GM12891 (cell line): Measurements from ENCODE around the gene BICDL1.

Source experiments
- POLR2A ChIP-seq: IDR thresholded peaks from 2 replicates; pipeline ENCODE4 v1.6.1; 2011; ENCODE audit warnings: low read depth, low read length, control low read depth
- POLR2AphosphoS5 ChIP-seq: IDR thresholded peaks from 2 replicates; pipeline ENCODE4 v1.6.1; 2011; ENCODE audit warnings: low read depth, low read length, control low read depth
- POU2F2 ChIP-seq: IDR thresholded peaks from 2 replicates; pipeline ENCODE4 v1.6.1; 2011; ENCODE audit warnings: low read depth, mild to moderate bottlenecking, control low read depth, low read length, moderate library complexity
- TAF1 ChIP-seq: IDR thresholded peaks from 2 replicates; pipeline ENCODE4 v1.6.1; 2011; ENCODE audit warnings: low read depth, low read length, control low read depth

DNA sequence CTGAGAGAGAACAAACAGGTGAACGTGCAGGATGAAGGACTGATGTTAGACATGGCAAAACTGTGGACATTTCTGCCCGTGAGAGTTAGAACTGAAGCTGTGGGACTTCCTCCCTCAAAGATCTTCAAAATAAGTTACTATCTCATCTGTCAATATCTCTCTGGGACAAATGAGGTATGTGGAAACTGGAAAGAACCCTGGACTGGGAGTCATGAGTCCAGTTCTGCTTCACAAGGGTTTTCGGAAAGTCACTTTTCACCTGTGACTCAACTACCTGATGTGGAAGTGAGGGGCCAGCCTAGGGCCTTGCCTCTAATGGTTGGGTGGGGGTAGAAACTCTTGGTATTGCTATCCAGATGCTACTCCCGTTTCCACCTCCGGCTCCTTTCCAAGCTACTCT lies 80.2 kb downstream of the BICDL1 start:
- TF ChIP-seq TAF1 (no peak), POLR2AphosphoS5 (no peak), POLR2A (no peak), POU2F2 (no peak)
